Measurements from ENCODE around the gene ANXA1. TPM values are rescaled to one million over a fixed set of nuclear protein-coding genes. Genes with fewer than 3 reads are reported as not detected.

The ANXA1 gene
- total and polyA plus RNA-seq, 7 donors = 52.5 to 214 (median 135) TPM

DNA sequence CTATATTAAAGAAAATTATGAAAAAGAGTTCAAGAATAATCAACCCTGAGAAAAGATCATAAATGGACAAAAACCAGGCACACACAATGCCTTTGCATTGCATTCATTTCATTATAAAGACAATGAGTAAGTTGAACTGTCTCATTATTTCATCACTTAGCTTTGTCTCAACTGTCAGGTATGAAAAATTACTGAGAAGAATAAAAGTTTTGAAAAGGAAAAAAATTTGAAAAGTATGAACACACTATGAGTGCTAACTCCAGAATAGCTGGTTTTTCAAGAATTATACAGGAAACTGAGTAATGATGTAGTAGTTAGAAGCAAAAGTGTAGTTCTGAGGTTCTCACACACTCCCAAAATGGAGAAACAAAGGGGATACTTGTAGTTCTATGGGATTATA is 16.3 kb upstream of the ANXA1 start:
- no peak overlapping the region for H3K4me3 ChIP-seq
- H3K27me3 ChIP-seq = no peaks in the 10 kb centered on the region
- TF ChIP-seq, protein P1, sequence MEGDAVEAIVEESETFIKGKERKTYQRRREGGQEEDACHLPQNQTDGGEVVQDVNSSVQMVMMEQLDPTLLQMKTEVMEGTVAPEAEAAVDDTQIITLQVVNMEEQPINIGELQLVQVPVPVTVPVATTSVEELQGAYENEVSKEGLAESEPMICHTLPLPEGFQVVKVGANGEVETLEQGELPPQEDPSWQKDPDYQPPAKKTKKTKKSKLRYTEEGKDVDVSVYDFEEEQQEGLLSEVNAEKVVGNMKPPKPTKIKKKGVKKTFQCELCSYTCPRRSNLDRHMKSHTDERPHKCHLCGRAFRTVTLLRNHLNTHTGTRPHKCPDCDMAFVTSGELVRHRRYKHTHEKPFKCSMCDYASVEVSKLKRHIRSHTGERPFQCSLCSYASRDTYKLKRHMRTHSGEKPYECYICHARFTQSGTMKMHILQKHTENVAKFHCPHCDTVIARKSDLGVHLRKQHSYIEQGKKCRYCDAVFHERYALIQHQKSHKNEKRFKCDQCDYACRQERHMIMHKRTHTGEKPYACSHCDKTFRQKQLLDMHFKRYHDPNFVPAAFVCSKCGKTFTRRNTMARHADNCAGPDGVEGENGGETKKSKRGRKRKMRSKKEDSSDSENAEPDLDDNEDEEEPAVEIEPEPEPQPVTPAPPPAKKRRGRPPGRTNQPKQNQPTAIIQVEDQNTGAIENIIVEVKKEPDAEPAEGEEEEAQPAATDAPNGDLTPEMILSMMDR (IDR thresholded peaks at IDR 0.05) = no peak
- TF ChIP-seq POLR2AphosphoS5 (IDR thresholded peaks at IDR 0.05) (no peak), EP300 (IDR thresholded peaks at IDR 0.05) (no peak), POLR2A (IDR thresholded peaks at IDR 0.05) (no peak)
- H3K27ac ChIP-seq = no peak overlapping the region
- H3K36me3 ChIP-seq = no peaks in the 10 kb centered on the region
- peaks cover 0 to 23% (median 5%) of the 10 kb centered on the region in 4 donors for H3K4me1 ChIP-seq
- no peaks in the 10 kb centered on the region for H3K9me3 ChIP-seq
- DNase-seq = no peak
- intact Hi-C loops (cut with DNase I) = no loop called here

GRCh38 chr9:73137286-73137899 is 14.3 kb upstream of the ANXA1 start:
- Histone ChIP-seq H3K27ac (peak overlapping the region in 1 of 4 donors; percentile 11), H3K36me3 (no peaks in the 10 kb centered on the region), H3K27me3 (no peaks in the 10 kb centered on the region), H3K4me1 (peaks cover 0 to 16% (median 3%) of the 10 kb centered on the region in 4 donors), H3K4me3 (no peak overlapping the region), H3K9me3 (no peaks in the 10 kb centered on the region)
- intact Hi-C loops (cut with DNase I) = no loop called here
- WGBS, 2 donors = 44 to 72% methylated on average over 4 of the region's 4 CpGs
- DNase-seq = no peak
- TF ChIP-seq EP300 (IDR thresholded peaks at IDR 0.05) (no peak), POLR2A (IDR thresholded peaks at IDR 0.05) (no peak), POLR2AphosphoS5 (IDR thresholded peaks at IDR 0.05) (no peak)
- TF ChIP-seq, protein P1 (IDR thresholded peaks at IDR 0.05) = no peak

GRCh38 chr9:73137914-73138313 is 13.8 kb upstream of the ANXA1 start:
- 88 to 90% methylated on average over 2 of the region's 2 CpGs for WGBS, 2 donors
- Histone ChIP-seq H3K27me3 (no peaks in the 10 kb centered on the region), H3K36me3 (no peaks in the 10 kb centered on the region), H3K27ac (no peak overlapping the region), H3K4me1 (peaks cover 0 to 16% (median 1%) of the 10 kb centered on the region in 4 donors), H3K9me3 (no peaks in the 10 kb centered on the region), H3K4me3 (no peak overlapping the region)
- intact Hi-C loops (cut with DNase I) = no loop called here
- TF ChIP-seq POLR2A (IDR thresholded peaks at IDR 0.05) (no peak), EP300 (IDR thresholded peaks at IDR 0.05) (no peak)
- no peak for DNase-seq

DNA sequence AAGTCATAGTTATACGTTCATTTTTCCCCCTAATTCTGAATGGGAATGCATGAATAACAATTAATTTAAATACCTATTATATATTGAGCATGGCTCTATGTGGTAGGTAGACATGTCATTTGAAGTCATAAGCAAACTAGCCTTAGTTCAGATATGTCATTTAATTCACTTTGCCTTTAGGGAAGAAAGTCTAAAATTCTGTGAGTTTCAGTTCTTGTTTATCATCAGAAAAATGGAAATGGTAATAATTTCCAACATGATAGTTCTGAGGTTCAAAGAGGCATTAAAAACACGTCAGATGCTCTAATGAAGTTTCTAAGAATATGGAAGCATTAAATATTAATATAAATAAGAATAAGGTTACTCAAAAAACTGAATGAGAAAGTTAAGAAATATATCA is 13.1 kb upstream of the ANXA1 start:
- no peak overlapping the region for H3K27ac ChIP-seq
- WGBS, 2 donors = 79 to 85% methylated on average over 2 of the region's 2 CpGs
- intact Hi-C loops (cut with DNase I) = no loop called here
- H3K9me3 ChIP-seq = no peaks in the 10 kb centered on the region
- TF ChIP-seq POLR2AphosphoS5 (IDR thresholded peaks at IDR 0.05) (no peak), EP300 (IDR thresholded peaks at IDR 0.05) (no peak), POLR2A (IDR thresholded peaks at IDR 0.05) (no peak)
- TF ChIP-seq, protein P1 (IDR thresholded peaks at IDR 0.05) = no peak
- no peak for DNase-seq
- H3K36me3 ChIP-seq = no peaks in the 10 kb centered on the region
- no peaks in the 10 kb centered on the region for H3K27me3 ChIP-seq
- H3K4me1 ChIP-seq = peaks cover 0 to 19% (median 0%) of the 10 kb centered on the region in 4 donors
- H3K4me3 ChIP-seq = no peak overlapping the region

DNA sequence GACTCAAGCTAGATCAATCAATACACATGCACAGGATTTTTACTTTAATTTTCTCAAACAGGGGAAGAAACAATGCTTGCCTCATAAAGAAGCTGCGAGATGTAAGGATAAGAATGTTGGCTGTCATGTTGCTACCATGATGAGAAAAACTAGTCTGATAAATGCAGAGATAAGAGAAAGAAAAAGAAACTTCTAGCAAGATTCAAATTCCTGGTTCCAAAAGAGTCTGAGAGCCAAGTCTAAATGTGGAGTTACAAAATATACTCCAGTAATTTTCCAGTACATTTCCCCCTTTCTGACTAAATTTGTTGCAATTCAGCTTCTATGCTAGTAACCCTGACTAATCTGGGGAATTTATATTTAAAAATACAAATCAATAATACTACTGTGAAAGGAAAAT is 10.4 kb upstream of the ANXA1 start:
- no peaks in the 10 kb centered on the region for H3K36me3 ChIP-seq
- peaks cover 0 to 25% (median 2%) of the 10 kb centered on the region in 4 donors for H3K4me1 ChIP-seq
- no peak overlapping the region for H3K4me3 ChIP-seq
- WGBS, 2 donors = 91 to 94% methylated on average over 1 of the region's 1 CpG
- no peaks in the 10 kb centered on the region for H3K27me3 ChIP-seq
- no peak for DNase-seq
- H3K27ac ChIP-seq = peak overlapping the region in 1 of 4 donors; percentile 36
- TF ChIP-seq, protein P1 (IDR thresholded peaks at IDR 0.05) = no peak
- no peak for TF ChIP-seq POLR2A (IDR thresholded peaks at IDR 0.05)
- TF ChIP-seq EP300 (IDR thresholded peaks at IDR 0.05) = no peak
- no peak for TF ChIP-seq POLR2AphosphoS5 (IDR thresholded peaks at IDR 0.05)
- intact Hi-C loops (cut with DNase I) = no loop called here
- H3K9me3 ChIP-seq = no peaks in the 10 kb centered on the region

All from sigmoid colon (tissue), 7 donors.